Measurements from ENCODE around the gene CYP4F3.

GRCh38 chr19:15680478-15681322 lies 40.0 kb downstream of the CYP4F3 start:
- no peak for TF ChIP-seq NR1H2 (CRISPR knock-in tag; IDR thresholded peaks at IDR 0.05)
- TF ChIP-seq RORB (CRISPR knock-in tag; IDR thresholded peaks at IDR 0.05) = no peak
- TF ChIP-seq, protein P1, sequence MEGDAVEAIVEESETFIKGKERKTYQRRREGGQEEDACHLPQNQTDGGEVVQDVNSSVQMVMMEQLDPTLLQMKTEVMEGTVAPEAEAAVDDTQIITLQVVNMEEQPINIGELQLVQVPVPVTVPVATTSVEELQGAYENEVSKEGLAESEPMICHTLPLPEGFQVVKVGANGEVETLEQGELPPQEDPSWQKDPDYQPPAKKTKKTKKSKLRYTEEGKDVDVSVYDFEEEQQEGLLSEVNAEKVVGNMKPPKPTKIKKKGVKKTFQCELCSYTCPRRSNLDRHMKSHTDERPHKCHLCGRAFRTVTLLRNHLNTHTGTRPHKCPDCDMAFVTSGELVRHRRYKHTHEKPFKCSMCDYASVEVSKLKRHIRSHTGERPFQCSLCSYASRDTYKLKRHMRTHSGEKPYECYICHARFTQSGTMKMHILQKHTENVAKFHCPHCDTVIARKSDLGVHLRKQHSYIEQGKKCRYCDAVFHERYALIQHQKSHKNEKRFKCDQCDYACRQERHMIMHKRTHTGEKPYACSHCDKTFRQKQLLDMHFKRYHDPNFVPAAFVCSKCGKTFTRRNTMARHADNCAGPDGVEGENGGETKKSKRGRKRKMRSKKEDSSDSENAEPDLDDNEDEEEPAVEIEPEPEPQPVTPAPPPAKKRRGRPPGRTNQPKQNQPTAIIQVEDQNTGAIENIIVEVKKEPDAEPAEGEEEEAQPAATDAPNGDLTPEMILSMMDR (IDR thresholded peaks at IDR 0.05) = no peak
- TF ChIP-seq JUN (CRISPR knock-in tag; IDR thresholded peaks at IDR 0.05) = no peak
- no peak for TF ChIP-seq USF2 (CRISPR knock-in tag; IDR thresholded peaks at IDR 0.05)
- no peak for TF ChIP-seq E2F1 (CRISPR knock-in tag; IDR thresholded peaks at IDR 0.05)
- TF ChIP-seq ZSCAN18 (CRISPR knock-in tag; IDR thresholded peaks at IDR 0.05) = no peak
- TF ChIP-seq, protein P2, sequence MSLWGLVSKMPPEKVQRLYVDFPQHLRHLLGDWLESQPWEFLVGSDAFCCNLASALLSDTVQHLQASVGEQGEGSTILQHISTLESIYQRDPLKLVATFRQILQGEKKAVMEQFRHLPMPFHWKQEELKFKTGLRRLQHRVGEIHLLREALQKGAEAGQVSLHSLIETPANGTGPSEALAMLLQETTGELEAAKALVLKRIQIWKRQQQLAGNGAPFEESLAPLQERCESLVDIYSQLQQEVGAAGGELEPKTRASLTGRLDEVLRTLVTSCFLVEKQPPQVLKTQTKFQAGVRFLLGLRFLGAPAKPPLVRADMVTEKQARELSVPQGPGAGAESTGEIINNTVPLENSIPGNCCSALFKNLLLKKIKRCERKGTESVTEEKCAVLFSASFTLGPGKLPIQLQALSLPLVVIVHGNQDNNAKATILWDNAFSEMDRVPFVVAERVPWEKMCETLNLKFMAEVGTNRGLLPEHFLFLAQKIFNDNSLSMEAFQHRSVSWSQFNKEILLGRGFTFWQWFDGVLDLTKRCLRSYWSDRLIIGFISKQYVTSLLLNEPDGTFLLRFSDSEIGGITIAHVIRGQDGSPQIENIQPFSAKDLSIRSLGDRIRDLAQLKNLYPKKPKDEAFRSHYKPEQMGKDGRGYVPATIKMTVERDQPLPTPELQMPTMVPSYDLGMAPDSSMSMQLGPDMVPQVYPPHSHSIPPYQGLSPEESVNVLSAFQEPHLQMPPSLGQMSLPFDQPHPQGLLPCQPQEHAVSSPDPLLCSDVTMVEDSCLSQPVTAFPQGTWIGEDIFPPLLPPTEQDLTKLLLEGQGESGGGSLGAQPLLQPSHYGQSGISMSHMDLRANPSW (CRISPR knock-in tag; conservative IDR thresholded peaks at IDR 0.05; ENCODE audit: low read depth) = no peak
- TF ChIP-seq ELF4 (CRISPR knock-in tag; IDR thresholded peaks at IDR 0.05; ENCODE audit: low read depth) = no peak
- TF ChIP-seq PREB (CRISPR knock-in tag; IDR thresholded peaks at IDR 0.05; ENCODE audit: borderline replicate concordance) = no peak
- TF ChIP-seq, protein P3, sequence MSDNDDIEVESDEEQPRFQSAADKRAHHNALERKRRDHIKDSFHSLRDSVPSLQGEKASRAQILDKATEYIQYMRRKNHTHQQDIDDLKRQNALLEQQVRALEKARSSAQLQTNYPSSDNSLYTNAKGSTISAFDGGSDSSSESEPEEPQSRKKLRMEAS (CRISPR knock-in tag; IDR thresholded peaks at IDR 0.05) = no peak
- TF ChIP-seq ATF1 (CRISPR knock-in tag; IDR thresholded peaks at IDR 0.05) = no peak
- no peak for TF ChIP-seq ZBTB21 (CRISPR knock-in tag; IDR thresholded peaks at IDR 0.05; ENCODE audit: borderline replicate concordance)
- no peak for TF ChIP-seq ATF2 (CRISPR knock-in tag; IDR thresholded peaks at IDR 0.05; ENCODE audit: borderline replicate concordance, low read depth)
